SJSA1 (cell line): ENCODE measurements around the gene ITPR2. TPM values are rescaled to one million over a fixed set of nuclear protein-coding genes. Genes with fewer than 3 reads are reported as not detected.
"Not testable (repeated sequence)": the region's sequence is repeated elsewhere in the genome, so short reads cannot be mapped to it uniquely, and the experiment has no call there.

Source experiments
- DNase-seq, 2 experiments: peaks; one replicate each; pipeline ENCODE4 v3.0.0-alpha.2; 2015 to 2020; ENCODE audit warnings: low spot score in 2 of 2, low read depth in 1 of 2
- H3K27ac ChIP-seq: fragments of 250-450 bp; sonication (Bioruptor Pico); 2 replicates; pipeline ENCODE4 v1.5.1; 2020; ENCODE audit warnings: mild to moderate bottlenecking, moderate library complexity
- H3K27me3 ChIP-seq: fragments of 250-450 bp; sonication (Bioruptor Pico); replicated peaks from 2 replicates; pipeline ENCODE4 v1.5.1; 2020; ENCODE audit warnings: mild to moderate bottlenecking, moderate library complexity
- H3K36me3 ChIP-seq: fragments of 250-450 bp; sonication (Bioruptor Pico); 2 replicates; pipeline ENCODE4 v1.5.1; 2020; ENCODE audit warnings: mild to moderate bottlenecking
- H3K4me1 ChIP-seq: fragments of 250-450 bp; sonication (Bioruptor Pico); replicated peaks from 2 replicates; pipeline ENCODE4 v1.6.1; 2021; ENCODE audit warnings: mild to moderate bottlenecking
- H3K4me3 ChIP-seq: fragments of 250-450 bp; sonication (Bioruptor Pico); 2 replicates; pipeline ENCODE4 v1.5.1; 2020; ENCODE audit warnings: mild to moderate bottlenecking
- H3K9me3 ChIP-seq: fragments of 250-450 bp; sonication (Bioruptor Pico); replicated peaks from 2 replicates; pipeline ENCODE4 v1.5.1; 2020; ENCODE audit warnings: mild to moderate bottlenecking
- total RNA-seq: library from RNA; depleted of rRNA; stranded (reverse); fragments of >200 nt; shearing (Covaris generic); gene quantifications from 2 replicates; pipeline ENCODE4 v1.2.3, GENCODE V29; 2014

ITPR2 gene
- total RNA-seq, 1 experiment from 2014 or later, result 82.3 TPM

- no peaks in the 10 kb centered on the region for H3K27me3 ChIP-seq
- peaks cover 11% of the 10 kb centered on the region for H3K36me3 ChIP-seq
- DNase-seq, result no peak
- H3K9me3 ChIP-seq, result no peaks in the 10 kb centered on the region
- no peak overlapping the region for H3K27ac ChIP-seq
- peaks cover 6% of the 10 kb centered on the region for H3K4me1 ChIP-seq
- no peak overlapping the region for H3K4me3 ChIP-seq
Measured at GRCh38 chr12:26612203-26612602, 220.8 kb downstream of the ITPR2 start.

GRCh38 chr12:26611598-26611997, 221.4 kb downstream of the ITPR2 start:
- DNase-seq, result no peak
- no peak overlapping the region for H3K27ac ChIP-seq
- no peaks in the 10 kb centered on the region for H3K27me3 ChIP-seq
- peaks cover 11% of the 10 kb centered on the region for H3K36me3 ChIP-seq
- H3K4me3 ChIP-seq, result no peak overlapping the region
- no peaks in the 10 kb centered on the region for H3K9me3 ChIP-seq
- peaks cover 6% of the 10 kb centered on the region for H3K4me1 ChIP-seq

- no peak for DNase-seq
- Histone ChIP-seq H3K36me3 (peaks cover 11% of the 10 kb centered on the region), H3K27me3 (no peaks in the 10 kb centered on the region), H3K4me3 (no peak overlapping the region), H3K27ac (no peak overlapping the region), H3K4me1 (peaks cover 6% of the 10 kb centered on the region), H3K9me3 (no peaks in the 10 kb centered on the region)
Measured at GRCh38 chr12:26610774-26611173, 222.2 kb downstream of the ITPR2 start.

- DNase-seq, result no peak
- peaks cover 6% of the 10 kb centered on the region for H3K4me1 ChIP-seq
- H3K36me3 ChIP-seq, result peaks cover 11% of the 10 kb centered on the region
- no peaks in the 10 kb centered on the region for H3K9me3 ChIP-seq
- no peaks in the 10 kb centered on the region for H3K27me3 ChIP-seq
- no peak overlapping the region for H3K27ac ChIP-seq
- no peak overlapping the region for H3K4me3 ChIP-seq
Measured at GRCh38 chr12:26609986-26610385, 223.0 kb downstream of the ITPR2 start.

GRCh38 chr12:26608706-26609105, 224.3 kb downstream of the ITPR2 start:
- Histone ChIP-seq H3K4me1 (peaks cover 6% of the 10 kb centered on the region), H3K36me3 (peaks cover 20% of the 10 kb centered on the region), H3K27me3 (no peaks in the 10 kb centered on the region), H3K9me3 (no peaks in the 10 kb centered on the region), H3K4me3 (no peak overlapping the region), H3K27ac (no peak overlapping the region)
- no peak for DNase-seq

- H3K36me3 ChIP-seq, result peaks cover 24% of the 10 kb centered on the region
Measured at GRCh38 chr12:26608273-26608672, 224.7 kb downstream of the ITPR2 start.

GRCh38 chr12:26606911-26607310, 226.1 kb downstream of the ITPR2 start:
- Histone ChIP-seq H3K4me3 (no peak overlapping the region), H3K4me1 (peaks cover 6% of the 10 kb centered on the region), H3K9me3 (no peaks in the 10 kb centered on the region), H3K27me3 (no peaks in the 10 kb centered on the region), H3K36me3 (peaks cover 28% of the 10 kb centered on the region), H3K27ac (no peak overlapping the region)
- DNase-seq, result no peak

More at GRCh38 chr12:26608273-26608672, 224.7 kb downstream of the ITPR2 start:
- H3K4me3 ChIP-seq, result no peak overlapping the region
- peaks cover 6% of the 10 kb centered on the region for H3K4me1 ChIP-seq
- no peaks in the 10 kb centered on the region for H3K27me3 ChIP-seq
- no peak overlapping the region for H3K27ac ChIP-seq
- no peaks in the 10 kb centered on the region for H3K9me3 ChIP-seq
- no peak for DNase-seq

- H3K36me3 ChIP-seq, result peaks cover 43% of the 10 kb centered on the region
- not testable (repeated sequence) for DNase-seq, H3K27me3 ChIP-seq, H3K4me1 ChIP-seq, H3K4me3 ChIP-seq, H3K9me3 ChIP-seq, H3K27ac ChIP-seq
Measured at GRCh38 chr12:26604813-26605212, 228.2 kb downstream of the ITPR2 start.

GRCh38 chr12:26599096-26599695, 233.8 kb downstream of the ITPR2 start:
- peaks cover 75% of the 10 kb centered on the region for H3K36me3 ChIP-seq
- H3K27me3 ChIP-seq, result no peaks in the 10 kb centered on the region
- H3K4me1 ChIP-seq, result no peaks in the 10 kb centered on the region
- H3K4me3 ChIP-seq, result no peak overlapping the region
- no peak overlapping the region for H3K27ac ChIP-seq
- H3K9me3 ChIP-seq, result no peaks in the 10 kb centered on the region
- no peak for DNase-seq

- Histone ChIP-seq H3K9me3 (no peaks in the 10 kb centered on the region), H3K4me1 (no peaks in the 10 kb centered on the region), H3K36me3 (peaks cover 72% of the 10 kb centered on the region), H3K27me3 (no peaks in the 10 kb centered on the region), H3K27ac (no peak overlapping the region), H3K4me3 (no peak overlapping the region)
- no peak for DNase-seq
Measured at GRCh38 chr12:26595806-26596205, 237.2 kb downstream of the ITPR2 start.

- H3K4me3 ChIP-seq, result no peak overlapping the region
- H3K36me3 ChIP-seq, result peaks cover 38% of the 10 kb centered on the region
- DNase-seq, result no peak
- no peak overlapping the region for H3K27ac ChIP-seq
- 0 out of 2 replicates have a peak, but pooled peaks cover 2% of the 10 kb centered on the region for H3K4me1 ChIP-seq
- H3K27me3 ChIP-seq, result no peaks in the 10 kb centered on the region
- H3K9me3 ChIP-seq, result no peaks in the 10 kb centered on the region
Measured at GRCh38 chr12:26580619-26581018, 252.4 kb downstream of the ITPR2 start.

- no peaks in the 10 kb centered on the region for H3K27me3 ChIP-seq
- no peaks in the 10 kb centered on the region for H3K4me1 ChIP-seq
- no peak for DNase-seq
- H3K4me3 ChIP-seq, result no peak overlapping the region
- H3K36me3 ChIP-seq, result peaks cover 61% of the 10 kb centered on the region
- H3K9me3 ChIP-seq, result no peaks in the 10 kb centered on the region
- H3K27ac ChIP-seq, result no peak overlapping the region
Measured at GRCh38 chr12:26576266-26576665, 256.7 kb downstream of the ITPR2 start.

GRCh38 chr12:26573225-26573909, 259.6 kb downstream of the ITPR2 start:
- DNase-seq, result no peak
- H3K4me3 ChIP-seq, result no peak overlapping the region
- peaks cover 51% of the 10 kb centered on the region for H3K36me3 ChIP-seq

GRCh38 chr12:26572137-26572536, 260.9 kb downstream of the ITPR2 start:
- Histone ChIP-seq H3K27me3 (no peaks in the 10 kb centered on the region), H3K9me3 (no peaks in the 10 kb centered on the region), H3K27ac (no peak overlapping the region), H3K4me3 (no peak overlapping the region), H3K4me1 (no peaks in the 10 kb centered on the region), H3K36me3 (peaks cover 43% of the 10 kb centered on the region)
- DNase-seq, result no peak

More at GRCh38 chr12:26573225-26573909, 259.6 kb downstream of the ITPR2 start:
- H3K4me1 ChIP-seq, result no peaks in the 10 kb centered on the region
- no peaks in the 10 kb centered on the region for H3K27me3 ChIP-seq
- no peak overlapping the region for H3K27ac ChIP-seq
- no peaks in the 10 kb centered on the region for H3K9me3 ChIP-seq
